Measurements from ENCODE around the gene SRP9. TPM values are rescaled to one million over a fixed set of nuclear protein-coding genes. Genes with fewer than 3 reads are reported as not detected.
"Not testable (repeated sequence)": the region's sequence is repeated elsewhere in the genome, so short reads cannot be mapped to it uniquely, and the experiment has no call there.

The SRP9 gene
- total RNA-seq, 4 donors from 2014 or later = 115 to 229 (median 175) TPM

DNA sequence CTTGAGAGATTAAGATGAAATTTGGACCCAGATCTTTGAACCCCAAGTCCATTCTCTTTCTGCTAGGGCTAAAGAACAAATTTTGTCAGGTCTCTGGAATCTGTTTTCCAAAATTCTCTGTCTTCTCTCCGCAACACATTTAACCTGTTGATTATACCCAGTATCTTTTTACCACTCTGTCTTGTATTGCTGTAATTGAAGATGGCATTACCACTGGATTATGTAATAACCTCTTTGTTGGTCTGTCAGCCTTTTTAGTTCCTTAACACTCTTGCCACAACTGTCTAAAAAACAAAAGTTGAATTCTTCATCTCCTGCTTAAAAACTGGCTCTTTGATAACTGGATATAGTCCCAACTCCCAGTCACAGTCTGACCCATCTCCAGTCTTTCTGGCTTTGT is 3.0 kb downstream of the SRP9 start:
- Histone ChIP-seq H3K27ac (peak overlapping the region in 2 of 4 donors; percentile 9 to 92), H3K4me1 (peaks cover 10 to 70% (median 44%) of the 10 kb centered on the region in 3 donors), H3K4me3 (no peak overlapping the region)

DNA sequence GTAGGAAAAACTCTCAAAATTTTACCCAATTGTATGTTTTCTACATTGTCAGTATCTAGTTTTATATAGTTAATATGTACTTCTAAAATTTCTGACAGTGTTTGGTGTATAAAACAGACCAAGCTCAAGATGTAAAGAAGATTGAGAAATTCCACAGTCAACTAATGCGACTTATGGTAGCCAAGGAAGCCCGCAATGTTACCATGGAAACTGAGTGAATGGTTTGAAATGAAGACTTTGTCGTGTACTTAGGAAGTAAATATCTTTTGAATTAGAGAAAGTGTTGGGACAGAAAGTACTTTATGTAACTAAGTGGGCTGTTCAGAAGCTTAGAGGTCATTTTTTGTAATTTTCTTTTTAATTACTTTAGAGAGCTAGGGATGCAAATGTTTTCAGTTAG is 11.5 kb downstream of the SRP9 start:
- DNase-seq; intact Hi-C loops (cut with DNase I); H3K27me3 ChIP-seq; H3K9me3 ChIP-seq; H3K27ac ChIP-seq; H3K4me3 ChIP-seq: not testable (repeated sequence)
- WGBS, 2 donors = 78 to 81% methylated on average over 3 of the region's 3 CpGs
- peaks cover 0 to 86% (median 54%) of the 10 kb centered on the region in 3 donors for H3K36me3 ChIP-seq
- peaks cover 0 to 13% (median 0%) of the 10 kb centered on the region in 3 donors for H3K4me1 ChIP-seq

More for the DNA sequence above, 3.0 kb downstream of the SRP9 start:
- Histone ChIP-seq H3K36me3 (peaks cover 0 to 25% (median 18%) of the 10 kb centered on the region in 3 donors), H3K9me3 (no peaks in the 10 kb centered on the region), H3K27me3 (no peaks in the 10 kb centered on the region)
- TF ChIP-seq, protein P1, sequence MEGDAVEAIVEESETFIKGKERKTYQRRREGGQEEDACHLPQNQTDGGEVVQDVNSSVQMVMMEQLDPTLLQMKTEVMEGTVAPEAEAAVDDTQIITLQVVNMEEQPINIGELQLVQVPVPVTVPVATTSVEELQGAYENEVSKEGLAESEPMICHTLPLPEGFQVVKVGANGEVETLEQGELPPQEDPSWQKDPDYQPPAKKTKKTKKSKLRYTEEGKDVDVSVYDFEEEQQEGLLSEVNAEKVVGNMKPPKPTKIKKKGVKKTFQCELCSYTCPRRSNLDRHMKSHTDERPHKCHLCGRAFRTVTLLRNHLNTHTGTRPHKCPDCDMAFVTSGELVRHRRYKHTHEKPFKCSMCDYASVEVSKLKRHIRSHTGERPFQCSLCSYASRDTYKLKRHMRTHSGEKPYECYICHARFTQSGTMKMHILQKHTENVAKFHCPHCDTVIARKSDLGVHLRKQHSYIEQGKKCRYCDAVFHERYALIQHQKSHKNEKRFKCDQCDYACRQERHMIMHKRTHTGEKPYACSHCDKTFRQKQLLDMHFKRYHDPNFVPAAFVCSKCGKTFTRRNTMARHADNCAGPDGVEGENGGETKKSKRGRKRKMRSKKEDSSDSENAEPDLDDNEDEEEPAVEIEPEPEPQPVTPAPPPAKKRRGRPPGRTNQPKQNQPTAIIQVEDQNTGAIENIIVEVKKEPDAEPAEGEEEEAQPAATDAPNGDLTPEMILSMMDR (IDR thresholded peaks at IDR 0.05) = no peak
- no peak for TF ChIP-seq POLR2A (IDR thresholded peaks at IDR 0.05)
- intact Hi-C loops (cut with DNase I) = no loop called here
- no peak for DNase-seq
- 87 to 92% methylated on average over 1 of the region's 1 CpG for WGBS, 2 donors

DNA sequence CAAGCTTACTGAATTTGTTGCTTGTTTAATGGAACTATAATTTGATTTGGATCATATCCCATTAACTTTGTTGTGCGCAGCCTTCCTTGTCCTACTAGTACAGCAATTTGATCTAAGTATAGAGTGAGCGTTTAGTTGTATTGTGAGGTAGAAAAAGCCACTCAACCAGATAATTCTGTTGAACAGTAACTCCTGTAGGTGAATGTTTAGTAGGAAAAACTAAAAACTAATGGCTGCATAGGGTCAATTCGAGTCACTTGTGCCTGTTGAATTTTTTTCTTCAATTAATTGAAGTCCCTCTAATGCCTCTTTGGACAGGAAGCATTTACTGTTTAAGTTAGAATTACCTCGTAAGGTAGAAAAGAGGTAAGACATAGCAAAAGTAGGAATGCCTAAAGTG is 17.3 kb downstream of the SRP9 start:
- Histone ChIP-seq H3K4me3 (no peak overlapping the region), H3K36me3 (peaks cover 0 to 35% (median 9%) of the 10 kb centered on the region in 3 donors), H3K27ac (no peak overlapping the region), H3K27me3 (no peaks in the 10 kb centered on the region), H3K4me1 (peaks cover 0 to 39% (median 5%) of the 10 kb centered on the region in 3 donors), H3K9me3 (no peaks in the 10 kb centered on the region)
- intact Hi-C loops (cut with DNase I) = no loop called here
- TF ChIP-seq POLR2A (IDR thresholded peaks at IDR 0.05) = no peak
- TF ChIP-seq, protein P1 (IDR thresholded peaks at IDR 0.05) = no peak
- DNase-seq = no peak
- 80 to 94% methylated on average over 4 of the region's 4 CpGs for WGBS, 2 donors

DNA sequence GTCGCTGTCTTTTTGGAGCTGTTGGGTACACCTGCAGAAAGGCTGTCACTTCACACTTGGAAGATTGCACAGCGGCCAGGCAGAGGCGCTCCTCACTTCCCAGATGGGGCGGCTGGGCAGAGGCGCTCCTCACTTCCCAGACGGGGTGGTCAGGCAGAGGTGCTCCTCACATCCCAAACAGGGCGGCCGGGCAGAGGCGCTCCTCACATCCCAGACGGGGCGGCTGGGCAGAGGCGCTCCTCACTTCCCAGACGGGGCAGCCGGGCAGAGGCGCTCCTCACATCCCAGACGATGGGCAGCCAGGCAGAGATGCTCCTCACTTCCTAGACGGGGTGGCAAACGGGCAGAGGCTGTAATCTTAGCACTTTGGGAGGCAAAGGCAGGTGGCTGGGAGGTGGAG is 18.5 kb downstream of the SRP9 start:
- DNase-seq; H3K27ac ChIP-seq; H3K27me3 ChIP-seq; H3K4me3 ChIP-seq; intact Hi-C loops (cut with DNase I); H3K9me3 ChIP-seq: not testable (repeated sequence)
- peaks cover 0 to 45% (median 5%) of the 10 kb centered on the region in 3 donors for H3K4me1 ChIP-seq
- WGBS, 2 donors = no CpG with 5 or more reads among the region's 18 CpGs
- H3K36me3 ChIP-seq = peaks cover 0 to 24% (median 1%) of the 10 kb centered on the region in 3 donors

DNA sequence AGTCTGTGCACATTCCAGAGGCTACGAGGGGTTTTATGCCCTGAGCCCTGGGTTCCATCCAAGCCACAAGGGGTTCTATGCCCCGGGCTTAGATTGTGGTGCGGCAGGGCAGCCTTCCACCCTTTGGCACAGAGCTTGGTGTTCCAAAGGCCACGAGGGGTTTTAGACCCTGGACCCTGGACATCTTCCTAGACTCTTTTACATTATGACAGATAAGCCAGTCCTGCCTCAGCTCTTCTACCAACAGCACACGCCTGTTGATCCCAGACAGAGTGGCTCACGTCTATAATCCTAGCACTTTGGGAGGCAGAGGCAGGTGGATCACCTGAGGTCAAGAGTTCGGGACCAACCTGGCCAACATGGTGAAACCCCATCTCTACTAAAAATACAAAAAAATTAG is 23.5 kb downstream of the SRP9 start:
- 62 to 77% methylated on average over 4 to 6 of the region's 7 CpGs for WGBS, 2 donors
- H3K27me3 ChIP-seq; intact Hi-C loops (cut with DNase I); H3K27ac ChIP-seq; H3K4me3 ChIP-seq; DNase-seq; H3K9me3 ChIP-seq; H3K36me3 ChIP-seq: not testable (repeated sequence)
- peaks cover 0 to 34% (median 5%) of the 10 kb centered on the region in 3 donors for H3K4me1 ChIP-seq

DNA sequence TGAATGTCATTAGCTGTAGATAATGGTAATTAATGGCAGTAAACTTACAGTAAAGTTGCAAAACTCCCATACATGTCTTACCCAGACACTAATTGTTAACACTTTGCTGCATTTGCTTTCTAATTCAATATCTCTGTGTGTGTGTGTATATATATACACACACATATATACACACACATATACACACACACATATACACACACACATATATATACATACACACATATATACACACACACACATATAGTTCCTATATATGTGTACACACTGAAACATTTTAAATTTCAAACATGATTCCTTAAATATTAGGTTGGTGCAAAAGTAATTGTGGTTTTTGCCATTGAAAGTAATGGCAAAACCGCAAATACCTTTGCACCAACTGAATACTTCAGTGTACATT is 28.6 kb downstream of the SRP9 start:
- H3K4me3 ChIP-seq = no peak overlapping the region
- TF ChIP-seq, protein P1 (IDR thresholded peaks at IDR 0.05) = no peak
- no peak for TF ChIP-seq POLR2A (IDR thresholded peaks at IDR 0.05)
- no peaks in the 10 kb centered on the region for H3K36me3 ChIP-seq
- H3K9me3 ChIP-seq = no peaks in the 10 kb centered on the region
- H3K27ac ChIP-seq = no peak overlapping the region
- no peaks in the 10 kb centered on the region for H3K27me3 ChIP-seq
- intact Hi-C loops (cut with DNase I) = no loop called here
- H3K4me1 ChIP-seq = peaks cover 1 to 19% (median 4%) of the 10 kb centered on the region in 3 donors
- no peak for DNase-seq
- WGBS, 2 donors = 93 to 96% methylated on average over 1 of the region's 1 CpG

DNA sequence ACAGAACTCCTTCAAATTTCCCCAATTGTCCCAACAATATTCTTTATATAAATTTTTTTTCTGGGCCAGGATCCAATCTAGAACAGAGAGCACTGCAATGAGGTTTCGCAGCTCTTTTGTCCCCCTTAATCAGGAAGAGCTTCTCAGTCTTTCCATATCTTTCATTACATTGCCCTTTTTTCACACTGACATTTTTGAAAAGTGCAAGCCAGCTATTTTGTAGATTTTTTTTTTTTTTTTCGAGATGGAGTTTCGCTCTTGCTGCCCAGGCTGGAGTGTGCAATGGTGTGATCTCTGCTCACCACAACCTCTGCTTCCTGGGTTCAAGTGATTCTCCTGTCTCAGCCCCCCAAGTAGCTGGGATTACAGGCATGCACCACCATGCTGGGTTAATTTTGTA is 29.1 kb downstream of the SRP9 start:
- peaks cover 6 to 24% (median 7%) of the 10 kb centered on the region in 3 donors for H3K4me1 ChIP-seq
- DNase-seq; H3K27me3 ChIP-seq; H3K9me3 ChIP-seq; H3K4me3 ChIP-seq; H3K36me3 ChIP-seq; H3K27ac ChIP-seq; intact Hi-C loops (cut with DNase I): not testable (repeated sequence)
- 88 to 93% methylated on average over 3 of the region's 3 CpGs for WGBS, 2 donors
